K562 treated with DMSO at 1 percent for 12 hours (cell line): ENCODE data around the gene RRAD. TPM values are rescaled to one million over a fixed set of nuclear protein-coding genes. Genes with fewer than 3 reads are reported as not detected.

Experiments used
- total RNA-seq: library from RNA; unstranded; fragments of 300-600 nt; gene quantifications from 2 replicates; pipeline ENCODE4 v1.2.3, GENCODE V29; 2022; ENCODE audit not compliant: insufficient read depth

The RRAD gene
- 3.0 and 4.2 TPM in 2 replicates for total RNA-seq

GRCh38 chr16:66925322-66925840, at the start of gene RRAD:
RRAD (minus strand) TSS chr16:66925535; CDS start chr16:66925179, 356 bp downstream.

GRCh38 chr16:66961065-66961744, 35.9 kb upstream of the RRAD start, which contains the start of gene CES3:
CES3 (plus strand) TSS chr16:66961266; CDS start chr16:66961308, 42 bp downstream.

GRCh38 chr16:66935314-66936011, 10.1 kb upstream of the RRAD start, which contains the start of gene CES2:
CES2 (plus strand) TSS chr16:66935516; CDS start chr16:66935636, 120 bp downstream.

GRCh38 chr16:66934138-66934838, 9.0 kb upstream of the RRAD start, which contains the start of gene CIAO2B:
CIAO2B (minus strand) TSS chr16:66934402; CDS start chr16:66934364, 38 bp downstream.

GRCh38 chr16:66918803-66919568, 6.3 kb downstream of the RRAD start, which contains the start of gene CDH16:
CDH16 (minus strand) TSS chr16:66918885; CDS start chr16:66918065, 820 bp downstream.

GRCh38 chr16:66880288-66881013, 44.9 kb downstream of the RRAD start, which contains the start of gene PDP2:
PDP2 (plus strand) TSS chr16:66880515; CDS start chr16:66884285, 3,770 bp downstream.

Other genes starting within 250 kb of the RRAD start
- 4.9 and 22.6 TPM in 2 replicates for gene CMTM4, start 228.8 kb downstream of the RRAD start, total RNA-seq
- gene DYNC1LI2, start 173.9 kb downstream of the RRAD start, total RNA-seq = 6.3 and 41.7 TPM in 2 replicates
- gene TERB1, start 124.0 kb downstream of the RRAD start, total RNA-seq = not detected in 2 replicates
- 42.5 and 85.3 TPM in 2 replicates for gene NAE1, start 94.6 kb downstream of the RRAD start, total RNA-seq
- not detected in 2 replicates for gene CA7, start 81.1 kb downstream of the RRAD start, total RNA-seq
- gene PDP2, start 45.0 kb downstream of the RRAD start, total RNA-seq = 2.0 and 9.1 TPM in 2 replicates
- gene CDH16, start 6.7 kb downstream of the RRAD start, total RNA-seq = not detected in 2 replicates
- gene CIAO2B, start 8.9 kb upstream of the RRAD start, total RNA-seq = 232 and 283 TPM in 2 replicates
- 15.4 and 22.8 TPM in 2 replicates for gene CES2, start 10.0 kb upstream of the RRAD start, total RNA-seq
- gene CES3, start 35.7 kb upstream of the RRAD start, total RNA-seq = 1.3 and 1.5 TPM in 2 replicates
- not detected in 2 replicates for gene CES4A, start 63.1 kb upstream of the RRAD start, total RNA-seq
- 25.6 and 43.6 TPM in 2 replicates for gene CBFB, start 103.6 kb upstream of the RRAD start, total RNA-seq
- 7.2 and 15.4 TPM in 2 replicates for gene PHAF1, start 184.4 kb upstream of the RRAD start, total RNA-seq
- gene B3GNT9, start 225.5 kb upstream of the RRAD start, total RNA-seq = 4.0 and 7.1 TPM in 2 replicates
- gene TRADD, start 234.4 kb upstream of the RRAD start, total RNA-seq = 38.8 and 55.1 TPM in 2 replicates
- gene FBXL8, start 234.4 kb upstream of the RRAD start, total RNA-seq = 14.6 and 17.0 TPM in 2 replicates
- gene HSF4, start 239.2 kb upstream of the RRAD start, total RNA-seq = 7.8 and 20.7 TPM in 2 replicates
- gene NOL3, start 245.0 kb upstream of the RRAD start, total RNA-seq = 21.1 and 34.0 TPM in 2 replicates